HT-29 (cell line): ENCODE measurements around the gene SMTNL2. TPM values are rescaled to one million over a fixed set of nuclear protein-coding genes. Genes with fewer than 3 reads are reported as not detected.

Experiments
- DNase-seq: peaks from one replicate; pipeline ENCODE4 v3.0.0-alpha.2; 2015; ENCODE audit warnings: low spot score
- total RNA-seq: library from RNA; depleted of rRNA; stranded (reverse); fragments of >200 nt; shearing (Covaris generic); gene quantifications from 2 replicates; pipeline ENCODE4 v1.2.3, GENCODE V29; 2014; rRNA removed

SMTNL2 gene
- not detected in 2 replicates for total RNA-seq

DNA sequence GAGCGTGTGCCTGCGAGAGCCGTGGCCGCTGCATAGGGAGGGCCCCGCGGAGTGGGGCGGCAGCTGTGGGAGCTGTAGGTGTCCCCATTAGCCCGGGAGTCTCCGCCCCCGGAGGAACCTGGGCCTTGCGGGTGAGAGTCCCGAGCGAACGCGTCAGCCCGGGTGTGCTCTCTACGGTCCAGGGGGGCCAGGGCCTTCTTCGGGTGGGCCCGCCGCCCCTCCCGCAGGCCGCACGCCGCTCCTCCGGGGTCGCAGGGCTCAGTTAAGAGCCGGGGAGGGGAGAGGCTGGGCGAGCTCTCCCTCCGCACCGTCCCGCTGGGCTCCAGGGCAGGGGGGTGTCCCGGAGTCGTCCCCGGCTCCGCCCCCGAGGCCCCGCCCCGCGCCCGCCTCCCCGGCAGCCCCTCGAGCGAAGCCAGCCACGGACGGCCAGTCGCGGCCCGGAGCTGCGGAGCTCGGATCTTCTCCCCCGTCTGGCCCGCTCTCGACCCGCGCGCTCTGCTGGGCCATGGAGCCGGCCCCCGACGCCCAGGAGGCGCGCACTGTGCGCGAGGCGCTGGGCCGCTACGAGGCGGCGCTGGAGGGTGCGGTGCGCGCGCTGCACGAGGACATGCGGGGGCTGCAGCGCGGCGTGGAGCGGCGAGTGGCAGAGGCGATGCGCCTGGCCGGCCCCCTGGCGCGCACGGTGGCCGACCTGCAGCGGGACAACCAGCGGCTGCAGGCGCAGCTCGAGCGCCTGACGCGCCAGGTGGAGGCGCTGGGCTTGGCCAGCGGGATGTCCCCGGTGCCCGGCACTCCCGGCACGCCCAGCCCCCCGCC, at the start of gene SMTNL2:
SMTNL2 (plus strand) TSS at position 429 of the 816 bp plus-strand sequence; CDS start at position 506, 77 bp downstream.
- DNase-seq, result no peak

DNA sequence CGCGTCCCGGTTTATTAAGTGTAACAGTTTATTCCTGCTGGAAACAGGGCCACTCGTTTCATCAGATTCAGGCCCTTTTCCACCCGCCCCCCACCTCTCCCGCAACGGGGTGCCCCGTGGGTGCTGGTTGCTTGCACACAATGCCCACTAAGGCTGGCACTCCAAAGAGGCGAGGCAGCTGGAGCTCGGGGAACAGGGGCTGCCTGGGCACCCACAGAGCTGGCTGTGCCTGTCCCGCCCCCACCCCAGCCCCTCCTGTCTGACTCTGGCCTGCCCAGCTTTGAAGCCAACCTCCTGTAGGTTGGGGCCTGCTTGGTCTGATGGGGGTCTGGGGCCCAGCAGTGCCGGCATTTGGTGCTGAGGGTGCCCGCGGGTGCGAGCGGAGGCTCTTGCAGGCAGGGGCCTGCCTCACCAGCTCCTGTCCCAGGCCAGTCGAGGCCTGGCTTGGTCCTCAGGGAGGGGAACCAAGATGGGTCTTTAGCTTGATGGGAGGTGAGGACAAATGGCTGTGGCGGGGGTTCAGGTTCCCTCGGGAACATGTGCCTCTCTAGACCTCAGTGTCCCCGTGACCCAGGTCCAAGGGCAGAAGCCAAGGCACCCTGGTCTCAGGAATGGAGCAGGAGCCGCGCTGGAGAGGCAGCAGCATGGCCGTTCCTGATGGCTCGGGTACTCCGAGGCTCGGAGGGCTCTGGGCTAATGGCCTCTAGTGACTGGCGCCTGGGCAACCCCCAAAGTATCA, 49.2 kb upstream of the SMTNL2 start:
- no peak for DNase-seq

DNA sequence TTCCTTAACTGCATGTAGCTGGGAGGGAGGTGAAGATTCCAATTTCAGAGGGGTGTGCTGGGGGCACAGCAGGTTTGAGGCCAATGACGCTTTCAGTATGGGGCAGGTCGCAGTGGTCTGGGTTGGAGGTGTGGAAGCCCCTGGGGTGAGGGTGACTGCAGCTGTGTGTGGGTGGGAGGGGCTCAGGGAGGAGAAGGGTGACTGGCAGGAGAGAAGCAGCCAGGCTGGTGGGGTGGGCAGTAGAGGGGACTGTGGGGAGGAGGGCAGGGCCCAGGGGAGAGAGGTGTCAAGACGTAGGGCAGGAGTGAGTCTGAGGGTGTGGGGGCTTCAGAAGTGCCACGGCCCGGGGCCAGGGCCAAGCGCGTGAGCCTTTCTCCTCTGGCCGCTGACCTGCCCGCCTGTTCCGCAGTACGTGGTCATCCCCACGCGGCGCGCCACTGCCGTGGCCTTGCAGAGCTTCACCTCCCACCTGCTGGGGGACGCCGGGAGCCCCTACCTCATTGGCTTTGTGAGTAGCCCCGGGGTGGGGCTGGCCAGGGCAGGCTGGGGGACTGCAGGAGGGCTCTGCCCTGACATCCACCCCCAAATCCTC, 48.6 kb upstream of the SMTNL2 start:
- DNase-seq, result no peak

DNA sequence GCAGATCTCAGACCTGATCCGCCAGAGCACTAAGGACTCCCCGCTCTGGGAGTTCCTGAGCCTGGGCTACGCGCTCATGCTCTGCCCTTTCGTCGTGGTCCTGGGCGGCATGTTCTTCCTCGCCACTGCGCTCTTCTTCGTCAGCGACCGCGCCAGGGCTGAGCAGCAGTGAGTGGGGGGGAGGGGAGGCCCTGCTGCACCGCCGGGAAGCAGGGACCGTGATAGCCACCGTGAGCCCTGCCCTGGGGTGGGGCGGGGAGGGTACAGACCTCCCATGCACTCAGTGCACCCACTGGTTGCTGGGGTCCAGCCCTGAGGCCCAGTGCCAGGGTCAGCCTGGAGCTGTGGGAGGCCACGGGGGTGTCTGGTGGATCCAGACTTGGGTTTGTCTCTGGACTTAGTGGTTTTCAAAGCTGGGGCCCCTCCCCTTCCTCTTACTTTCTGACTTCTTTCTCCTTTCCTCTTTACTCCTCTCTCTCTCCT, 48.0 kb upstream of the SMTNL2 start:
- DNase-seq, result no peak

DNA sequence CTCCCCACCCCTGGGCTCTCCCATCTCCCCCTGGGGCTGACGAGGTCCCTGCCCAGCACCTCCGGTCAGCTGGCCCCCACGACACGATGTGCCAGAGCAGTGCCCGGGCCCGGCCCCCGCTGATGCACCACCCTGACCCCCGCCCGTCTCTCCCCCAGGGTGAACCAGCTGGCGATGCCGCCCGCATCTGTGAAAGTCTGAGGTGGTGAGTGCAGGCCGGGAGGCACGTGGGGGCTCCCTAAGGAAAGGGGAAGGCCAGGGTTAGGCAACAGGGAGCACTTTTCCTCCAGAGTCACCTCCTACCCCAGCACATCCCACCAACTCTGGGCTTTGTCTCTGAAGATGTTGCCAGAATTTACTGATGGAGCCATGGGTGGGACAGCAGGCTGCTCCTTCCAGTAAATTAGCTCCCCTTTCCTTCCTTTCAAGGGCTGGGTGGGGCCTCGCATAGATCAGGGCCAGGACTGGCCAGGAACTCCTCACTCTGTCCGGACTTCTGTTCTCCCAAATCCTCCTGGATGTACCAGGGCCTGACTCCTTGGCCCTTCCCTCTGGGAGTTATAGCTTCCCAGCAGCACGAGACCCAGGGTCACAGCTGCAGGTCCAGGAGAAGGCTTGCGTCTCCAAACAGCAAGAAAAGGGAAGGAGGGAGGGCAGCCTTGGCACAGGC, 47.5 kb upstream of the SMTNL2 start:
- peak; percentile 38 for DNase-seq

DNA sequence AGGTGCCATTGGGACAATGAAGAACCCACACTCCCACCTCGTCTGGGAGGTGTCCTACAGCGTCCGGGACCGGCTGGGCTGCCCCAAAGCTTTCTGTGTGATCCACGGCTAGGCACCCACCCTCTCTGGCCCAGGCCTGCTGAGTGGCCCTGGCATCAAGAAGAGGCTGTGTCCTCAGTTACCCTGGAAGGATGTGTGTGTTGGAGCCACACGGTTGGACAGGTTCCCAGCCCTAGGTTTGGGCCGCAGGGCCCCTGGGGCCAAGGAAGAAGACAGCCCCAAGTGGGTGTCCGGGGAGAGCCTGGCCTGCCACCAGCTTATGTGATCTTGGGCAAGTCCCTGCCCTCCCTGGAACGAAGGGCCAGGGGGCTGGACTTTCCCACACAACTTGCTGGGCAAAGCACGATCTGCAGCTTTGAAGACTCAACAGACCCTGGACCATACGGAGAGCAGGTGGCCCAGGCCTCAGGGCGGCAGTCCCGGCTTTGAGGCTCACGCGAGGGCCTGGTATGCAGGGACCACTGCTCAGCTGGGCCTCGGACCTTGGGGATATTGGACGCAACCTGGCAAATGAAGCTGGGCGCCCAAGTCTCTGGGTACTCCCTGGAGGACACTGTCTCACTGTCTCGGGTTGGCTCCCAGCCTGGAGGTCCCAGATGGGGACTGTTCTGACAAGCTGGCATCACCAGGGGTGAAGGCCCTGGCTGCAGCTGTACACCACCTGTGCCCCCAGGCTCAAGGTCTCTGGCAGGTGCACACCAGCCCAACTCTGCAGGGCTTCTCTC, 46.7 kb upstream of the SMTNL2 start:
- no peak for DNase-seq

DNA sequence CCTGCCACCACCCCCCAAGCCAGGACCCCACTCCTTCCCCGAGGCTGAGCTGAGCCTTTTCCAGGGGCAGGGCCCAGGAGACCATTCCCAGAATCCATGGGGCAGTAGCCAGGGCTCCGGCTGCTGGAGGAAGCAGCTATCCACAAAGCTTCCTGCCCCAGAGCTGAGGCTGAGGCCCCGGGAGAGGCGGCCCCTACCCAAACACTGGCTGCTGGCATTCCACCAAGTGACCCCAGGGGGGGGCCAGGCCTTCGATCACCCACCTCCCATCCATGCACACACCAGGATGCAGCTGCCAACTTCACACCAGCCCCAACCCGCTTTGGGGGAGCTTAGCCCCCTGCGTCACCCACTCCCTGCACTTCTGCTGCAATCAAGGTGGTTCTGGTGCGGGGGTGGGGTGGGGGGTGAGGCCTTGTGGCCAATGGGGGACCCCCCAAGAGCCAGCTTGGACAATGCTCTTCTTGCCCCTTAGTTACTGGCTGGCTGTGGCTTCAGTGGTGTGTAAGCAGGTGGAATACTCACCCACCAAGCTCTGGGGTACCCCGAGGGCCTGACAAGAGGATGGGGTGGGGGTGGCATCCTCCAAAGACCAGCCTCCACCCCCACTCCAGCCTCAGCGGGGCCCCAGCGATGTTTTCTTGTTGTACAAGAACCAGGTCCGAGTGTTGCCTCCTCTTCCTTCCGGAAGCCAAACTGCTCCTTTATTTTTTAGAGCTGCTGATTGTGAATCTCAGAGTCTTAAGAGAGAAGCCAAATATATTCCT, 45.9 kb upstream of the SMTNL2 start:
- no peak for DNase-seq

DNA sequence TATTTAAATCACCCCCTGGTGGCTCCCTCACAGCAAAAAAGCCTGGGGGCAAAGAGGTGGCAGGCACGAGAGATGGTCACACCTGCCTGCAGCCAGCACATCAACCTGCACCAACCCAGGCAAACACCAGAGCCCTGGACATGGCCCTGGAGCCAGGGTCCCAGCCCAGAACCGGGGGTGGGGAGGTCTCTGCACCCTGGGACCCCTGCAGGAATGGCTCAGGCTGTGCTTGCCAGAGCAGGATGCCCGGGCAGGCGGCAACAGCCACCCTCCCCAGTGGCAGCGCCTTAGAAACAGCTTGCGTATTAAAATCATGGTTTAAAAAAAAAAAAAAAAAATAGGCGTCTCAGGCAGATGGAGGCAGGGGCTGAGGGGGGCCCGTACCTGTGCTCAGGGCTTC, 45.3 kb upstream of the SMTNL2 start:
- DNase-seq, result no peak

DNA sequence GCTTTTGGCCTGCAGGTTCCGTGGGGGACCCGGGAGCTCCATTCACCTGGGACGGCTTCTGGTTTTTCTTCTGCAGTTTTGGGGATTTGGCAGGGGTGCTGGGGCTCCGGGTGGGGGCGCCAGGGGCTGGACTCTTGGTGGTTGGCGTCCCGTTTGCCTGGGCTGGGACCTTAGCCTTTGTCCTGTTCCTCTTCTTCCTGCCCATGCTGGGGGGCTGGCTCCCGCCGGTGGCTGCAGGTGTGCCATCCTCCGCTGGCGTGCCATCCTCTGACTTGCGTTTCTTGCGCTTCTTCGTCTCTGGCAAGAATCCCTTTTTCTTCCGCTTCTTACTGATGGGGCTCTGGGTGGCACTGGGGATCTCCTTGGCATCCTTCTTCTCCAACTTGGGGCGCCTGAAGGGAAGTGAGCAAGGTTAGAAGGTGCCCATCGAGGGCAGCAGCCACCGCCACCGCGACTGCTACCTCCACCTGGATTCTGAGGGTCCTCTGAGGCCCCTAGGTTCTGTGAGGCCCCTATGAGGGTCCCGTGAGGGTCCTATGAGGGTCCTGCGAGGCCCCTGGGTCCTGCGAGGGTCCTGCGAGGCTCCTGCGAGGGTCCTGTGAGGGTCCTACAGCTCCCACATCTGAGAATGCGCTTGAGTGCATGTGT, 44.6 kb upstream of the SMTNL2 start:
- DNase-seq, result no peak

DNA sequence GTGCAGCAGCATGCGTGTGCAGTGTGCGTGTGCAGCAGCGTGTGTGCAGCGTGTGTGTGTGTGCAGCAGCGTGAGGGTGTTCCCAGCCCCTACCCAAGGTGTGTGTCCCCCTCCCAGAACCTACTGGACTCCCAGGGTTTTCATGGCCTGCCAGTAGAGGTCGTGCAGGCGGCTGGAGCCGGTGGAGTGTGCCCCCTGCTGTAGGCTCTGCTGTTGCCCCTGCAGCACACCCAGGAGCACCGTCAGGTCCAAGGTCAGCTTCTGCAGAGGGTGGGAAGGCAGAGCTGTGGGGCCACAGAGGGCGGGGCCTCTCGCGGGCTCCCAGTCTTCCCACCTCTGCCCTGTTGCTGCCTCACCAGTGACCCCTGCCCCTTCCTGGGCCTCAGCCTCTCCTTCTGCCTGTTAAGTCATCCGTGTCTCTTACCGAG, 44.1 kb upstream of the SMTNL2 start:
- DNase-seq, result peak; percentile 42

DNA sequence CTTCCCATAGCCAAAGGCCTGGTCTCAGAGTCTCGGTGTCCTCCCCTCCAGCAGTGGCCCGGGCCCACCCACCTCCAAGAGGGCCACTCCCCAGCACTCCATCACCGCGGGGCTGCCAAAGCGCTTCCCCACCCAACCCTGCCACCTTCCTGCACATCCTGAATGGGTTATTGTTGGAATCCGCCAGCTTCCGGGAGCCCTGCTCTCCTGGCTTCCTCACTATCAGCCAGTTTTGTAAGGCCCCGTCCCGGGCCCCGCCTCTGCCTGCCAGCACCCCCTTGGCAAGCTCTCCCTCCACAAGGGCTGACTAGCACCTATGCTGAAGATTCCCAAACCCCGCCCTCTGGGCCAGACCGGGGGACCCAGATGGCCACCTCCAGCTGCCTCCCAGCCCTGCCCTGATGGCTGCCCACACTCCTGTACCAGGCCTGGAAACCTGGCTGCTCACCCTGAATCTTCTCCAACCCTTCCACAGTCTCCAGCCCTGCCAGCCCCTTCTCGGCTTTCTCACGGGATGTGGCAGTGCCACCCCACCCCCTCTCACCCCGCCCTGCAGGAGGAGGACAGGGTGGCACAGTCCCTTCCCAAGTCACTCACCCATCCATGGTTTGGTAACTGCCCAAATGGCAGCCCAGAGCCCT, 43.5 kb upstream of the SMTNL2 start:
- DNase-seq, result peak; percentile 66

DNA sequence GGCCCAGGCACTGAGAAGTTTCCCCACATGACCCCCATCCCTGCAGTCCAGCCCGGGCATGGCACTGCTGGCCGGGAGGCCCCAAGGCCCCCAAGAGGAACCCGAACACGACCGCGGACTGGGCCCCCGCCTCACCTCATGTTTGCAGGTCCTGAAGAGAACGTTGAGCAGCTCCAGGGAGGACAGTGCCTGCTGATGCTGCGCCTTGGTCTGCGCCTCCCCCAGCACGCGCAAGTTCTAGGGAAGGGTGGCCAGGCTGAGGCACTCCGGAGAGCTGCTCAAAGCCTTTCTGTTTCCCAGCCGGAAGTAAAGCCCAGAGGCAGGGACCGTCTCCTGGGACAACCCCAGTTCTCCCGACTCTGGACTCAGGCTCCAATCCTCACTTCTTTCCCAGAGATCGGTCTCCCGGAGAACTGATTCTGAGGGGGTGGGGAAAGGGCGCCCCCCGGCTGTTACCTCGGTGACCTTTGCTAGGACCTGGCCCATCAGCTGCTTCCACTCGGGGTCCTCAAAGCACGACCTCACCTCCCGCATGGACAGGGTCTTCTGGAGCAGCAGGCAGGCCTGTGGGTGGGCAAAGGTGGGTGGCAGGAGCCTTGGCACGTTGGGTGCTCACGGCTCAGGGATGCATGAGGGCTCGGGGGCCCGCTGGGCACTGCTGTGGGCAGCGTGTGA, 42.9 kb upstream of the SMTNL2 start:
- no peak for DNase-seq

DNA sequence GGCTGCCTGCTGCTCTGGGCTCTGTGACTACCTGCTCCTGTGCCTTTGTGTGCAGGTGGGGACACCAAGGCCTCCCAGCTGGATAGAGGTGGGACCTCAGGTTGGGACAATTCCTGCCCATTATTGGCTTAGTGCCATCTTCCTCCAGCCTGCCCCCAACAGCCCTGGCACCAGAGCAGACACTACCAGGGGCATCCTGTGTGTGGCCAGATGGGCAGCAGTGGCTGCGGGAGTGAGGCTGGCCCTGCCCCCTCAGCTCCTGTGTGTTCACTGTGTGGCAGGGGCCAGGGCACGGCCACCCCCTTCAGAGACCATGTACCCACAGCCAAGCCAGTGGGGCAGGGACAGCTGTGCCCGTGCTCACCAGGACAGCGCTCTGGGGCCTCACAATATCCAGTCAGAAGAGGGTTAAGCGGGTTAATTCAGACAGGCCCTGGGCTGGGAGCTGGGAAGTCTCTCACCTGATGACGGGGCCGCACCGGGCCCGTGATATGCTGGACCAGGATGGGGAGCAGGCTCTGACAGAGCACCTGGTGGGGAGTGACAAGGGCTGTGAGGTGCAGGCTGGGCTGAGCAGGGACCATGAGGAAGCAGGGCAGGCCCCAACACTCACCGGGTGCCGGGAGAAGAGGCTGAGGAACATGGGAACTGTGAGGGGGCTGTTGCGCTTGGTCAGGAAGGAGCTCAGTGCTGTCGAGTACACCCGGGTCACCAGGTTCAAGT, 42.2 kb upstream of the SMTNL2 start:
- no peak for DNase-seq

DNA sequence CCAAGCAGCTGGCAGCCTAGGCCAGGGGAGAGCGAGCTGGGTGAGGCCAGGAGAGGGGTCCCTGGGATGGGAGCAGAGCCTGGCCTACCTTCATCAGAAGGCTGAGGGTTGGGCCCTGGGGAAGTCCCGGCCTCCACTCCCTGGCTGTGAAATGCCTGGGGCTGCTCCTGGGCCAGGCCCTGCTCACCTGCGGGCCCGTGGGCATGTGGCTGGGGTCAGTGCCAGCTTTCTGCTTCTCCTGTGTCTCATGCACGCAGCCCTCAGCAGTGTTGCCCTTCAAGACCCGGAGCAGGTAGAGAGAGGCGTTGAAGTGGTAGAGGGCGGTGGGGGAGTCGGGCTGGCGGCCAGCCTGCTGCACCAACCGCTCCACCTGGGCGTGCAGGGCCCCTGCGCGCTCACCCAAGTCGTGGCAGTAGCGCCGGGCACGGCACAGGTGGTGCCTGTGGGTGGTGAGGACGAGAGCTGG, 41.6 kb upstream of the SMTNL2 start:
- DNase-seq, result no peak

DNA sequence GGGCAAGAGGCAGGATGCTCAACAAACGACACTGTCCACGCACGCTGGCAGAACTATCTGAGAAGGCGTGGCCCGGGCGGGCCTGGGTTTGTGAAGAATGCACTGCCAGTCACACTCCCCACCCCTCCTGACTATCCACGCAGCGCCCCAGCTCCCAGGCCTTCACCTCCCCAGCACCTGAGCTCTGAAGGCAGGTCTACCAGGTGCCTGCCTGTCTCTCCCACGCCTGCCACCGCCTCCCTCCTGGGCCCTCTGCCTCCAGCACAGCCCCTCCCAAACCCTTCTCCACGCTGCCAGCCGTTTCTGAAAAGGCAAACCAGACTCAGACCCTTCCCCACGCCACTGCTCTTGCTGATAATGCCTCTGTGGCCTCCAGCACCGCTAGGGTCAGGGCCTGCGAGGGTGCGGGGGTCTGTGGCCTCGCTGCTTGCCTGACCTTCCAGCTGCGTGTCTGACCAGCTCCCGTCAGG, 40.7 kb upstream of the SMTNL2 start:
- peak; percentile 45 for DNase-seq

DNA sequence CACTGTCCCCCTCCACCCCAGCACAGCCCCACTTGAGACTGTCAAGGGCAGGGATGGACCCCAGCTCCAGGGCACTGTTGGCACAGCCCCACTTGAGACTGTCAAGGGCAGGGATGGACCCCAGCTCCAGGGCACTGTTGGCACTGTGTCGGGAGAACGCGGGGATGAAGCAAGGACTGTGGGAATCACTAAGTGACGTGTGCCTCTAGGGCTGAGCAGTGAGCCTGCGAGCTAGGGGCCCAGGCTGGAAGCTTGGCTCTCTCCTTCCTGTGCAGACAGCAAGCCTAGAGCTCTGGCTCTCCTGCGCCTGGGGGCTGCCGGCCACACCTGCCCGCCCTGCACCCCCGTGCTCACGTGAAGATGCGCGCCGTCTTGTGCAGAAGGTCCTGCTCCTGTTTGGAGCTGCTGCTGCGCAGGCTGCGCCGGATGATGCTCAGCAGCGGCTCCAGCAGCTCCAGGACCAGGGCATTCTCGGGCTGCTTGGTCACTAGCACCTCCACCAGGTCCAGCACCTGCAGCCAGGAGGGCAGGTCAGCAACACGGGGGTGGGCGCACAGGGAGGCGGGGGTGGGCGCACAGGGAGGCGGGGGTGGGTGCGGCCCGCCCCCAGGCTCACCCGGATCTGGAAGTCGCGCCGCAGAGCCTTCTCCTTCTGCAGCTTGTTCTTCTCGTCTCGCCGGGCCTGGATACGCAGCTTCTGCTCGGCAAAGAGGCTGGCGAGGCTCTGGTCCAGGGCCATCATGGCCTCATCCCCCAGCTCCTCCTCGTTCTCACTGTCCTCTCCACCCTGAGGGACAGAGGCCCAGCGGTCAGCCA, 40.0 kb upstream of the SMTNL2 start:
- DNase-seq, result no peak

DNA sequence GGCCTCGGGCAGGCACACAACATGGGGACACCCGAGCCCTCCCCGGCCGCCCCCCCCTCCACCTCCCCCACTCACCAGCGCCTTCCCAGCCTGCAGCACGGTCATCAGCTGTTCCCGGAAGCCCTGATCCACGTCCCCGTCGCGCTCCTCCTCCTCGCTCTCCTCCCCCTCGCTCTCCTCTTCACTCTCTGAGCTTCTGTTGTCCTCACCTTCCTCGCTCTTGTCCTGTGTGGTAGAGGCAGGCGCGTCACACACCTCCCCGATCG, 39.4 kb upstream of the SMTNL2 start:
- DNase-seq, result no peak
